Measurements from ENCODE around the gene MTG1.

Gene MTG1

DNA sequence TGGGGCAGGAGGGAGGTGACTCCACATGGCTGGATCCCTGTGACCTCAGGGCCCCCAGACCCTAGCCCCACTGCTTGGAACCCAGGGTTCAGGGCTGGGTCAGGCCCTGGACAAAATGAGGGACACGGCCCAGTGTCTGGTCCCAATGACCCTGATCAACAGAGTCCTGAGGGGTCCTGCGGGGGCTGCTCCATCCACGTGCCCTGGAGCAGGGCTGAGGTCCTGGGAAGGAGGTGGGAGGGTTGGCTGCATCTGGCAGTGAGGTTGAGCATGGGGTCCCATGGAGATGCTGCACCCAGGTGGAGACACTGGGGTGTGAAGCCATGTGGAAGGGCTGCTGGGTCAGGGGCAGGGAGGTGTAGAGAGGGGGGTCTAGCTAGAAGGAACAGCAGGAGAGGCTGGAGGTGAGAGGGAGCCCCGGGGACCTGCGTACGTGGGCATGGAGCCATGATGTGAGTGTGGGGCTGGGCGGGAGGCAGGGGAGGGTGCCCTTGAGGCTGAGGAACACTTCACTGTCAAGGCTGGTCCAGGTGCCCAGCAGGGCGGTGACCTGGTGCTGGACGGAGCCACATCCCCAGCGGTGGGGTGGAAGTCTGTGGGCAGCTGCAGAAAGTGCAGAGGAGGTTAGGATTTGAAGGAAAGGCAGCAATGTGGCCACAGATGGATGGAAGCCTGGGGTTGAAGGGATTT, 60.4 kb downstream of the MTG1 start:
- H3K27ac ChIP-seq (ENCODE audit: low read length) = no peak overlapping the region
- H3K27me3 ChIP-seq (ENCODE audit: insufficient read depth, low read length) = no peaks in the 10 kb centered on the region
- H3K36me3 ChIP-seq (ENCODE audit: insufficient read depth, low read depth, low read length) = no peaks in the 10 kb centered on the region
- H3K4me3 ChIP-seq (ENCODE audit: low read length) = no peak overlapping the region
- no peak overlapping the region for H3K9ac ChIP-seq (ENCODE audit: low read depth, low read length)
- peaks cover 82% of the 10 kb centered on the region for H3K9me3 ChIP-seq (ENCODE audit: insufficient read depth, low read depth, low read length)
- no peaks in the 10 kb centered on the region for H3K4me1 ChIP-seq (ENCODE audit: insufficient read depth, low read length)

DNA sequence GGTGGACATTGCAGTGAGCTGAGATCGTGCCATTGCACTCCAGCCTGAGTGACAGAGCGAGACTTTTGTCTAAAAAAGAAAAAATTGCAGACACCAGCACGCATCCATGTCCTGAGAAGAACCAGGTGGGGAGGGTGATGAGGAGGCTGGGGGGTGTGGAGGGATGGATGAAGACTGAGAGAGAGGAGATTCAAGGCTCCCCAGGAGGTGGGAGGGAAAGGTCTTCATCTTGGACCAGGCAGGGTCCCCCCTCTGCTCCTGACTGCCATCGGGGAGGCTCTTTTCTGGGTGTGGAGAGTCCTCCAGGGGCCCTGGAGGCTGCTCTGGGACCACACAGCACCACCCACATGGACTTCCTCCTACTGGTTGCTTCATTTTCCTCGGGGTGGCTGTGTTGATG, 61.2 kb downstream of the MTG1 start:
- H3K4me3 ChIP-seq (ENCODE audit: low read length) = no peak overlapping the region
- H3K9me3 ChIP-seq (ENCODE audit: insufficient read depth, low read depth, low read length) = peaks cover 80% of the 10 kb centered on the region
- no peak overlapping the region for H3K27ac ChIP-seq (ENCODE audit: low read length)
- H3K36me3 ChIP-seq (ENCODE audit: insufficient read depth, low read depth, low read length) = no peaks in the 10 kb centered on the region
- H3K27me3 ChIP-seq (ENCODE audit: insufficient read depth, low read length) = no peaks in the 10 kb centered on the region
- H3K9ac ChIP-seq (ENCODE audit: low read depth, low read length) = no peak overlapping the region
- H3K4me1 ChIP-seq (ENCODE audit: insufficient read depth, low read length) = no peaks in the 10 kb centered on the region

DNA sequence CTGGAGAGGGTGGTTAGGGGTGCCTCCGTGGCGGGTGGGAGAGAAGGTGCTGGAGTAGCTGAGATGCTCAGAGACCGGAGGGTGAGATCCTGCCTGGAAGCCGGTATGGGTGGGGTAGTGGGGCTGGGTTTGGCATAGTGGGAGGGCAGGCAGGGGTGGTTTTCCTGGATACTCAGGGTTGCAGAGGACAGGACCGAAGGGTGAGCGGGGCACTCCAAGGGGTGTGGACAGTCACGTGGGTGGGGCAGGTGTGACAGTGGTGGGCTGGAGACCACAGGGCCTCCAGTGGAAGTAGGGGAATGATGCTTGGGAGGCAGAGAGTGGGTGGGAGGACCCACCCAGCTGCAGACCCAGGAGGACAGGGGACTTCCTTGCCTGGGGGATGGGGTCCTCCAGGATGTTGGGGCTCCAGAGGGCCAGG, 61.7 kb downstream of the MTG1 start:
- Histone ChIP-seq H3K9ac (ENCODE audit: low read depth, low read length) (no peak overlapping the region), H3K27ac (ENCODE audit: low read length) (no peak overlapping the region), H3K9me3 (ENCODE audit: insufficient read depth, low read depth, low read length) (peaks cover 81% of the 10 kb centered on the region), H3K36me3 (ENCODE audit: insufficient read depth, low read depth, low read length) (no peaks in the 10 kb centered on the region), H3K4me1 (ENCODE audit: insufficient read depth, low read length) (no peaks in the 10 kb centered on the region), H3K27me3 (ENCODE audit: insufficient read depth, low read length) (no peaks in the 10 kb centered on the region), H3K4me3 (ENCODE audit: low read length) (no peak overlapping the region)

DNA sequence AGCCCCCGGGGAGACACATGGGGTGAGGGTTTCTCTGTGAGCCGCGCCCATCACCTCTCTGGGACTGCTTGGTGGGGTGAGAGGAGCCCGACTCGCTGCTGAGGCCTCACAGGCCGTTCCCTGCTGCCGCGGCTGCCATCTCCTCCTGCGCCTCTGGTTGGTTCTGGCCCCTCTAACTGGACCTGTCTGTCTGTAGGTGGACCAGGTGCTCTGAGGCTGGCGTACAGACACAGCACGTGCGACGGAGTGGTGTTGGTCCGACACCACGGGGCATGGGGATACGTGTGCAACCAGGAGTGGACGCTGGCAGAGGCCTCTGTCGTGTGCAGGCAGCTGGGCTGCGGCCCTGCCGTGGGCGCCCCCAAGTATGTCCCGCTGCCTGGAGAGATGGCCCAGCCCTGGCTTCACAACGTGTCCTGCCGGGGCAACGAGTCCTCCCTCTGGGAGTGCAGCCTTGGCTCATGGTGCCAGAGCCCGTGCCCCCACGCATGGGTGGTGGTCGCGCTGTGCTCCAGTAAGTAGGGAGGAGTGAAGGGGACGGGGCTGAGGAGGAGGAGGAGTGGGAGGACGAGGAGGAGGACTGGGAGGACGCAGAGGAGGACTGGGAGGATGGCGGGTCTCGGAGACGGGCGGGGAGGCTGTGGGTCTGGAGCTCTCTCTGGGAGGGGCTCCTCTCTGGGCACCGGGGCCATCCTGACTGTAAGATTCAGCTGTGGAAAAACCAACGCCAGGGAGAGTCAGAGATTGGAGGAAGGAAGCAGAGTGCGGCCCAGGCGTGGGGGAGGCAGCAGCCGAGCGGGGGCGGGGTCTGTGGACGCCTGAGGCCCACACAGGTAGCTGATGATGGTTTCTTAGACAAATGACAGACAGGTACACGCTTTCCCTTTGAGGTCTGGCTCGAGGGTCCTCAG, 62.3 kb downstream of the MTG1 start:
- no peaks in the 10 kb centered on the region for H3K4me1 ChIP-seq (ENCODE audit: insufficient read depth, low read length)
- H3K4me3 ChIP-seq (ENCODE audit: low read length) = no peak overlapping the region
- H3K36me3 ChIP-seq (ENCODE audit: insufficient read depth, low read depth, low read length) = no peaks in the 10 kb centered on the region
- H3K9me3 ChIP-seq (ENCODE audit: insufficient read depth, low read depth, low read length) = peaks cover 84% of the 10 kb centered on the region
- no peak overlapping the region for H3K9ac ChIP-seq (ENCODE audit: low read depth, low read length)
- no peak overlapping the region for H3K27ac ChIP-seq (ENCODE audit: low read length)
- H3K27me3 ChIP-seq (ENCODE audit: insufficient read depth, low read length) = no peaks in the 10 kb centered on the region

DNA sequence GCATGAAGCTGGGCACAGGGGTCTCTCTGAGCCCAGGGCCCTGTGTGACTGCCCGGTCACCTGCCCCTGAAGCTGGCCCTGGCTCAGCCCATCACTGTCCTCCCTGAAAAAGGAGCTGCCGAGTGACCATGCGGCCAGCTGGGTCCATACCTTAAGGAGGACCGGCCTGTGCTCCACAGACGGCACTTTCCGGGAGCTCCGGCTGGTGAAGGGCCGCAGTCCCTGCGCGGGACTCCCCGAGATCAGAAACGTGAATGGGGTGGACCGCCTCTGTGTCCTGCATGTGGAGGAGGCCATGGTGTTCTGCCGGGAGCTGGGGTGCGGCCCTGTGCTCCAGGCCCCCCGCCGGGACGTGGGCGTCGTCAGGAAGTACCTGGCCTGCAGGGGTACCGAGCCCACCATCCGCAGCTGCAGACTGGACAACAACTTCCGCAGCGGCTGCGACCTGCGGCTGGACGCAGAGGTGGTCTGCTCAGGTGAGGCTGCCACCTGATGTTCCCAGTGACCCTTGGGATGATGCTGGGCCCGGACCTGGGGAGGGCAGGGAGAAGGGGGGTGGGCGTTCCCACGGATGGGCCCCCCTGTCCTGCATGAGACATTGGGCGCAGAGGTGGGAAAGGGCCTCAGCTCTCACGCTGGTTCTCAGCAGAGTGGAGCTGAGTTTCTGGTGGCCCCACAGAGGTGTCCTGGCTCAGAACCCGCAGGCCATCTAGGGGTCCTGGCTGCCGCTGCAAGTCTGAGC, 63.3 kb downstream of the MTG1 start:
- Histone ChIP-seq H3K9ac (ENCODE audit: low read depth, low read length) (no peak overlapping the region), H3K9me3 (ENCODE audit: insufficient read depth, low read depth, low read length) (peaks cover 93% of the 10 kb centered on the region), H3K4me3 (ENCODE audit: low read length) (no peak overlapping the region), H3K27me3 (ENCODE audit: insufficient read depth, low read length) (no peaks in the 10 kb centered on the region), H3K27ac (ENCODE audit: low read length) (no peak overlapping the region), H3K36me3 (ENCODE audit: insufficient read depth, low read depth, low read length) (no peaks in the 10 kb centered on the region), H3K4me1 (ENCODE audit: insufficient read depth, low read length) (no peaks in the 10 kb centered on the region)

DNA sequence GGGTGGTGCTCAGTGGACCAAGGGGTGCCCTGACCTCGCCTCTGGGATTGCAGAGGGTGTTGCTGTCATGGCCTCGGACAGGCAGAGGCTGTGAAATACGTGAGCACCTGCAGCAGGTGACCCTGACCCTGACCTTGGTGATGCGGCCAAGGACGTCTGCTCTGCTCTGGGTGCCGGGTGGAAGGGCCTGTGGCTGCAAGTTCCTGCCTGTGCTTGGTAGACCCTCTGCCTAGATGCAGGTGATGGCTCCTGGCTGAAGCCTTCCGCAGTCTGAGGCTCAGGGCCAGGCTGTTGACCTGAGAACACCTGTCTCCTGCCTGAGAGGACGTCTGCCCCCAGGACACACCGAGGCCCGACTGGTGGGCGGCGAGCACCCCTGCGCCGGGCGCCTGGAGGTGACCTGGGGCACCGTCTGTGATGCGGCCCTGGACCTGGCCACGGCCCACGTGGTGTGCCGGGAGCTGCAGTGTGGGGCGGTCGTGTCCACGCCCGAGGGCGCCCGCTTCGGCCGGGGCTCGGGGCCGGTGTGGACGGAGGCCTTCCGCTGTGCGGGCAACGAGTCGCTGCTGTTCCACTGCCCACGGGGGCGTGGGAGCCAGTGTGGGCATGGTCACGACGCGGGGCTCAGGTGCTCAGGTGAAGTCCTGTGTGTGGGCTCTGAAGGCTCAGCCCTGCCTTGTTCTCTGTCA, 64.2 kb downstream of the MTG1 start:
- H3K9me3 ChIP-seq (ENCODE audit: insufficient read depth, low read depth, low read length) = peaks cover 93% of the 10 kb centered on the region
- H3K27ac ChIP-seq (ENCODE audit: low read length) = no peak overlapping the region
- no peaks in the 10 kb centered on the region for H3K36me3 ChIP-seq (ENCODE audit: insufficient read depth, low read depth, low read length)
- no peaks in the 10 kb centered on the region for H3K4me1 ChIP-seq (ENCODE audit: insufficient read depth, low read length)
- no peak overlapping the region for H3K4me3 ChIP-seq (ENCODE audit: low read length)
- H3K27me3 ChIP-seq (ENCODE audit: insufficient read depth, low read length) = no peaks in the 10 kb centered on the region
- H3K9ac ChIP-seq (ENCODE audit: low read depth, low read length) = no peak overlapping the region

DNA sequence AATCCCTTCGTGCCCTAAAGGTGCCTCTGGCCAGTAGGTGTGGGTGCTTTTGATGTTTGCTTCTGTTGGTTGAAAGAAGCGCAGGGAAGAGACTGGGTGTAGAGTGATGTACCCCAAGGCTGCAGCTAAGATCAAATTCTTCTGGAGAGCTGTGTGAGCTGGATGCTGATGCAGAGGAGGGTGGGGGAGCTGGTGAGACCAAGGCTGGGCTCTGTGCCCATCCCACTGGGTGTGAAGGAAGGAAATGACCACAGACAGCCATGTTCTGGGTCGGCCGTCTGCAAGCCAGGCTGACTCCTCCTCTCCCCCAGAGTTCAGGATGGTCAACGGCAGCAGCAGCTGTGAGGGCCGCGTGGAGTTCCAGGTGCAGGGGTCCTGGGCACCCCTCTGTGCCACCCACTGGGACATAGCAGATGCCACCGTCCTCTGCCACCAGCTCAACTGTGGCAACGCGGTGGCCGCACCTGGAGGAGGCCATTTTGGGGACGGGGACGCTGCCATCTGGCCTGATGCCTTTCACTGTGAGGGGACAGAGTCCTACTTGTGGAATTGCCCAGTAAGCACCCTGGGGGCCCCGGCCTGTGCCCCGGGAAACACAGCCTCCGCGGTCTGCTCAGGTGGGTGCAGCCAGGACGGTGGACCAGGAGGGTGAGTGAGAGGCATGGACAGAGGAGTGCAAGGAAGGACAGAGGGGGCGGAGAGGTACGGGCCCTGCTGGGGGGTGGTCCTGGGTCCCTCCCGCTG, 64.9 kb downstream of the MTG1 start:
- Histone ChIP-seq H3K4me3 (ENCODE audit: low read length) (no peak overlapping the region), H3K4me1 (ENCODE audit: insufficient read depth, low read length) (no peaks in the 10 kb centered on the region), H3K27ac (ENCODE audit: low read length) (no peak overlapping the region), H3K9me3 (ENCODE audit: insufficient read depth, low read depth, low read length) (peaks cover 93% of the 10 kb centered on the region), H3K27me3 (ENCODE audit: insufficient read depth, low read length) (no peaks in the 10 kb centered on the region), H3K9ac (ENCODE audit: low read depth, low read length) (no peak overlapping the region), H3K36me3 (ENCODE audit: insufficient read depth, low read depth, low read length) (no peaks in the 10 kb centered on the region)

DNA sequence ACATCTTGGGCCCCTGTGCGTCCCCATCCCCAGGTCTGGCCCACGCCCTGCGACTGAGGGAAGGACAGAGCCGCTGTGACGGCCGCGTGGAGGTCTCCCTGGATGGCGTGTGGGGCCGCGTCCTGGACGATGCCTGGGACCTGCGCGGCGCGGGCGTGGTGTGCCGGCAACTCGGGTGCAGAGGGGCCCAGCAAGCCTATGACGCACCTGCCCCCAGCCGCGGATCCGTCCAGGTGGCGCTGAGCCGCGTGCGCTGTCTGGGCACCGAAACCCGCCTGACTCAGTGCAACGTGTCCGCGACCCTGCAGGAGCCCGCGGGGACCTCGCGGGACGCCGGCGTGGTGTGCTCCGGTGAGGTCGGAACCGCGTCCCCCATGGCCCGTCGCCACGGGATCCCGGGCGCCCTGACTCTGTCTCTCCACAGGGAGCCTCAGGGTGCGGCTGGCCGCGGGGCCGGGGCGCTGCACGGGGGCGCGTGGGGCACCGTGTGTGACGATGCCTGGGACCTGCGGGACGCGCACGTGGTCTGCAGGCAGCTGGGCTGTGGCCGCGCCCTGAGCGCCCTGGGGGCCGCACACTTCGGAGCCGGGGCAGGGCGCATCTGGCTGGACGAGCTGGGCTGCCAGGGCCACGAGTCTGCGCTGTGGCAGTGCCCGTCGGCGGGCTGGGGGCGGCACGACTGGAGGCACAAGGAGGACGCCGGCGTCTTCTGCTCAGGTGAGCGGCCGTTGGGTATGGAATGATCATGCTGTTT, 65.7 kb downstream of the MTG1 start:
- H3K4me1 ChIP-seq (ENCODE audit: insufficient read depth, low read length) = no peaks in the 10 kb centered on the region
- H3K4me3 ChIP-seq (ENCODE audit: low read length) = no peak overlapping the region
- no peak overlapping the region for H3K9ac ChIP-seq (ENCODE audit: low read depth, low read length)
- H3K9me3 ChIP-seq (ENCODE audit: insufficient read depth, low read depth, low read length) = peaks cover 93% of the 10 kb centered on the region
- no peaks in the 10 kb centered on the region for H3K36me3 ChIP-seq (ENCODE audit: insufficient read depth, low read depth, low read length)
- H3K27me3 ChIP-seq (ENCODE audit: insufficient read depth, low read length) = no peaks in the 10 kb centered on the region
- no peak overlapping the region for H3K27ac ChIP-seq (ENCODE audit: low read length)

DNA sequence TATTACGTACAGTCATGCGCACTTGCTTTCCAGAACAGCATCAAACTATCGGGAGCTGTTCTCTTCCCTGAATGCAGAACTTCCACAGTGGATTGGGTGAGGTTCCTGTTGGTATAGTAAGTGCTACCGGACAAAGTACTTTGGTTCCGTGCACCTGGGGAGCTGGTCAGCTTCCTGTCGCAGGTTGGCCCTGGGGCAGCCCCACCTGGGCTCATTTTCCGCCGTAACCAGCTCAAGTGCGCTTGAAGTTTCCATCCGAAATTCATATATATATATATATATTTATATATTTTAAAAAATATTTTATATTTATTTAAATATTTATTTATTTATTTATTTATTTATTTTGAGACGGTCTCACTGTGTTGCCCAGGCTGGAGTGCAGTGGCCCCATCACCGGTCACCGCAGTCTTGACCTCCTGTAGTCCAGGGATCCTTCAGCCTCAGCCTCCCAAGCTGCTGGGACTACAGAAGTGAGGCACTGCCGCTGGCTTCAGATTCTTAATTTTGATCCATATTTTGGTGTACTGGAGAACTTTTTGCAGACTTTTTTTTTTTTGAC, 66.3 kb downstream of the MTG1 start:
- Histone ChIP-seq H3K36me3 (ENCODE audit: insufficient read depth, low read depth, low read length) (no peaks in the 10 kb centered on the region), H3K9me3 (ENCODE audit: insufficient read depth, low read depth, low read length) (peaks cover 92% of the 10 kb centered on the region), H3K4me3 (ENCODE audit: low read length) (no peak overlapping the region)

DNA sequence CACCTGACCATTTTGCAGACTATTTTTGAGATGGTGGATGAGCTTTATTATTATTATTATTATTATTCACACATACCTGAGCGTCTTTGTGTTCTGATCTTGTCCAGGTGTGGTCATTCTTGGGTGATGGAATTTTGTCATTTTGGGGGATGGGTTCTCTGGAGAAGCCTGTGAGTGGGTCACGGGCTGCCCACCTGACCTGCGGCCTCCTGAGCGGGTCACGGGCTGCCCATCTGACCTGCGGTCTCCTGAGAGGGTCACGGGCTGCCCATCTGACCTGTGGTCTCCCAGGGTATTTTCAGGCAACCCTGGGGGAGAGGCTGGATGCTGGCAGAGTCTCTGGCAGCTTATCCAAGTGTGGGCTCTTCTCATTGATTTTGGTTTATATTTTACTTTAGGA, 67.1 kb downstream of the MTG1 start:
- no peaks in the 10 kb centered on the region for H3K27me3 ChIP-seq (ENCODE audit: insufficient read depth, low read length)
- peaks cover 90% of the 10 kb centered on the region for H3K9me3 ChIP-seq (ENCODE audit: insufficient read depth, low read depth, low read length)
- no peak overlapping the region for H3K4me3 ChIP-seq (ENCODE audit: low read length)
- no peaks in the 10 kb centered on the region for H3K4me1 ChIP-seq (ENCODE audit: insufficient read depth, low read length)
- H3K27ac ChIP-seq (ENCODE audit: low read length) = no peak overlapping the region
- H3K9ac ChIP-seq (ENCODE audit: low read depth, low read length) = no peak overlapping the region
- no peaks in the 10 kb centered on the region for H3K36me3 ChIP-seq (ENCODE audit: insufficient read depth, low read depth, low read length)

More for the DNA sequence above, 66.3 kb downstream of the MTG1 start:
- H3K4me1 ChIP-seq (ENCODE audit: insufficient read depth, low read length) = no peaks in the 10 kb centered on the region
- no peak overlapping the region for H3K9ac ChIP-seq (ENCODE audit: low read depth, low read length)
- no peaks in the 10 kb centered on the region for H3K27me3 ChIP-seq (ENCODE audit: insufficient read depth, low read length)
- H3K27ac ChIP-seq (ENCODE audit: low read length) = no peak overlapping the region
